HEK293 (cell line): ENCODE results near the gene TUBB2B.

Experiments used
- CTCF ChIA-PET: fragments of 350-600 bp; formaldehyde crosslinking; extraction: SDS; loops from one replicate; lab custom pipeline; 2021; ENCODE audit warnings: antibody characterized with exemption; lab: Yijun Ruan, JAX
- POLR2A ChIA-PET: fragments of 300-600 bp; formaldehyde crosslinking; extraction: SDS; loops from one replicate; lab custom pipeline; 2020; ENCODE audit warnings: antibody characterized with exemption, inconsistent platforms; lab: Yijun Ruan, JAX
- H3K27ac ChIP-seq: fragments of 200-500 bp; sonication (Bioruptor generic); 2 replicates; pipeline ENCODE4 v1.5.1; 2014; ENCODE audit warnings: low read depth, low read length, control low read depth, inconsistent platforms; ENCODE audit errors: extremely low read depth
- H3K36me3 ChIP-seq, 2 experiments: fragments of 200-500 bp in 1 of 2; sonication (Bioruptor generic) in 1 of 2; 1 replicate in 1 of 2; 2 replicates in 1 of 2; pipeline ENCODE4 v1.5.1; 2014 to 2017; ENCODE audit warnings: inconsistent platforms in 2 of 2, low read length in 2 of 2; ENCODE audit not compliant: control insufficient read depth in 2 of 2, insufficient read depth in 1 of 2
- H3K4me1 ChIP-seq: fragments of 200-500 bp; sonication (Bioruptor generic); 2 replicates; pipeline ENCODE4 v1.5.1; 2014; ENCODE audit warnings: mild to moderate bottlenecking, low read length, inconsistent platforms; ENCODE audit not compliant: control insufficient read depth, insufficient read depth
- H3K4me3 ChIP-seq: 2 replicates; pipeline ENCODE4 v1.5.1; 2011; ENCODE audit warnings: low read depth, mild to moderate bottlenecking, control low read depth, low read length, moderate library complexity
- H3K9me3 ChIP-seq: fragments of 200-500 bp; sonication (Bioruptor generic); 2 replicates; pipeline ENCODE4 v1.5.1; 2014; ENCODE audit warnings: low read depth, low read length, inconsistent platforms; ENCODE audit not compliant: control insufficient read depth, insufficient read depth
- EGR2 ChIP-seq: fragments of 450-650 bp; formaldehyde crosslinking; IDR thresholded peaks from 2 replicates; pipeline ENCODE4 v1.5.1; 2016; ENCODE audit warnings: low read depth, missing biosample characterization, missing genetic modification characterization
- FEZF1 ChIP-seq: fragments of 450-650 bp; formaldehyde crosslinking; IDR thresholded peaks from 2 replicates; pipeline ENCODE4 v1.5.1; 2016; ENCODE audit warnings: missing biosample characterization, missing genetic modification characterization
- KLF7 ChIP-seq: fragments of 450-650 bp; formaldehyde crosslinking; IDR thresholded peaks from 2 replicates; pipeline ENCODE4 v1.5.1; 2016; ENCODE audit warnings: missing biosample characterization, missing genetic modification characterization, borderline replicate concordance
- KLF8 ChIP-seq: fragments of 450-650 bp; formaldehyde crosslinking; IDR thresholded peaks from 2 replicates; pipeline ENCODE4 v1.5.1; 2016; ENCODE audit warnings: missing biosample characterization, missing genetic modification characterization
- MEIS1 ChIP-seq: sonication (generic); formaldehyde crosslinking; IDR thresholded peaks from 2 replicates; pipeline ENCODE4 v1.8.1; 2022; ENCODE audit warnings: missing genetic modification reagents, mild to moderate bottlenecking, borderline replicate concordance
- PRDM1 ChIP-seq: fragments of 450-650 bp; formaldehyde crosslinking; IDR thresholded peaks from 2 replicates; pipeline ENCODE4; 2016; ENCODE audit warnings: missing biosample characterization, missing genetic modification characterization
- SCRT2 ChIP-seq: fragments of 450-650 bp; formaldehyde crosslinking; IDR thresholded peaks from 2 replicates; pipeline ENCODE4 v1.5.1; 2016; ENCODE audit warnings: missing biosample characterization, missing genetic modification characterization
- WT1 ChIP-seq: fragments of 450-650 bp; formaldehyde crosslinking; IDR thresholded peaks from 2 replicates; pipeline ENCODE4 v1.5.1; 2016; ENCODE audit warnings: missing biosample characterization, missing genetic modification characterization
- ZBTB17 ChIP-seq: fragments of 450-650 bp; formaldehyde crosslinking; IDR thresholded peaks from 2 replicates; pipeline ENCODE4 v1.5.1; 2016; ENCODE audit warnings: missing biosample characterization, missing genetic modification characterization
- ZBTB48 ChIP-seq: fragments of 450-650 bp; formaldehyde crosslinking; IDR thresholded peaks from 2 replicates; pipeline ENCODE4 v1.5.1; 2016; ENCODE audit warnings: missing biosample characterization, missing genetic modification characterization
- ZFHX2 ChIP-seq: fragments of 450-650 bp; formaldehyde crosslinking; conservative IDR thresholded peaks from 2 replicates; pipeline ENCODE4 v1.5.1; 2016; ENCODE audit warnings: missing biosample characterization, missing genetic modification characterization
- ZIC2 ChIP-seq: fragments of 450-650 bp; formaldehyde crosslinking; IDR thresholded peaks from 2 replicates; pipeline ENCODE4 v1.5.1; 2016; ENCODE audit warnings: missing biosample characterization, missing genetic modification characterization
- ZNF184 ChIP-seq: fragments of 450-650 bp; IDR thresholded peaks from 2 replicates; pipeline ENCODE4 v1.5.1; 2018; ENCODE audit warnings: missing biosample characterization, mild to moderate bottlenecking, missing genetic modification characterization
- ZNF24 ChIP-seq: fragments of 450-650 bp; formaldehyde crosslinking; IDR thresholded peaks from 2 replicates; pipeline ENCODE4 v1.5.1; 2016; ENCODE audit warnings: missing biosample characterization, missing genetic modification characterization
- ZNF302 ChIP-seq: fragments of 450-650 bp; formaldehyde crosslinking; IDR thresholded peaks from 2 replicates; pipeline ENCODE4 v1.5.1; 2016; ENCODE audit warnings: missing biosample characterization, missing genetic modification characterization, low read depth
- ZNF391 ChIP-seq: fragments of 450-650 bp; formaldehyde crosslinking; IDR thresholded peaks from 2 replicates; pipeline ENCODE4 v1.5.1; 2016; ENCODE audit warnings: low read depth, missing biosample characterization, missing genetic modification characterization, borderline replicate concordance
- ZNF544 ChIP-seq: fragments of 450-650 bp; formaldehyde crosslinking; IDR thresholded peaks from 2 replicates; pipeline ENCODE4 v1.5.0; 2017; ENCODE audit warnings: missing biosample characterization, missing genetic modification characterization
- ZNF549 ChIP-seq: fragments of 450-650 bp; IDR thresholded peaks from 2 replicates; pipeline ENCODE4 v1.5.1; 2018; ENCODE audit warnings: missing biosample characterization, missing genetic modification characterization, mild to moderate bottlenecking, inconsistent platforms, moderate library complexity
- ZNF555 ChIP-seq: fragments of 450-650 bp; formaldehyde crosslinking; conservative IDR thresholded peaks from 2 replicates; pipeline ENCODE4 v1.5.1; 2017; ENCODE audit warnings: missing biosample characterization, mild to moderate bottlenecking, missing genetic modification characterization, inconsistent platforms
- ZNF600 ChIP-seq: fragments of 450-650 bp; formaldehyde crosslinking; IDR thresholded peaks from 2 replicates; pipeline ENCODE4 v1.5.1; 2016; ENCODE audit warnings: missing biosample characterization, missing genetic modification characterization
- ZNF830 ChIP-seq: fragments of 450-650 bp; IDR thresholded peaks from 2 replicates; pipeline ENCODE4 v1.5.0; 2018; ENCODE audit warnings: missing biosample characterization, missing genetic modification characterization, low read depth, mild to moderate bottlenecking, moderate library complexity
- ZSCAN30 ChIP-seq: fragments of 450-650 bp; IDR thresholded peaks from 2 replicates; pipeline ENCODE4 v1.5.1; 2018; ENCODE audit warnings: missing biosample characterization, mild to moderate bottlenecking, missing genetic modification characterization, moderate library complexity
- ZXDB ChIP-seq: fragments of 450-650 bp; formaldehyde crosslinking; IDR thresholded peaks from 2 replicates; pipeline ENCODE4 v1.5.1; 2016; ENCODE audit warnings: missing biosample characterization, missing genetic modification characterization
- TF ChIP-seq, protein P1 (sequence below): fragments of 450-650 bp; formaldehyde crosslinking; IDR thresholded peaks from 2 replicates; pipeline ENCODE4 v1.5.1; 2016; ENCODE audit warnings: missing biosample characterization, missing genetic modification characterization
- TF ChIP-seq, protein P2 (sequence below): fragments of 450-650 bp; formaldehyde crosslinking; IDR thresholded peaks from 2 replicates; pipeline ENCODE4 v1.5.1; 2017; ENCODE audit warnings: missing biosample characterization, missing genetic modification characterization
- TF ChIP-seq, protein P3 (sequence below): fragments of 450-650 bp; formaldehyde crosslinking; IDR thresholded peaks from 2 replicates; pipeline ENCODE4 v1.5.1; 2016; ENCODE audit warnings: missing biosample characterization, missing genetic modification characterization
- TF ChIP-seq, protein P4 (sequence below): fragments of 450-650 bp; formaldehyde crosslinking; IDR thresholded peaks from 2 replicates; pipeline ENCODE4 v1.5.1; 2017; ENCODE audit warnings: missing biosample characterization, mild to moderate bottlenecking, missing genetic modification characterization, moderate library complexity
- TF ChIP-seq, protein P5 (sequence below): fragments of 450-650 bp; formaldehyde crosslinking; IDR thresholded peaks from 2 replicates; pipeline ENCODE4 v1.5.1; 2016; ENCODE audit warnings: missing biosample characterization, missing genetic modification characterization

Gene TUBB2B

DNA sequence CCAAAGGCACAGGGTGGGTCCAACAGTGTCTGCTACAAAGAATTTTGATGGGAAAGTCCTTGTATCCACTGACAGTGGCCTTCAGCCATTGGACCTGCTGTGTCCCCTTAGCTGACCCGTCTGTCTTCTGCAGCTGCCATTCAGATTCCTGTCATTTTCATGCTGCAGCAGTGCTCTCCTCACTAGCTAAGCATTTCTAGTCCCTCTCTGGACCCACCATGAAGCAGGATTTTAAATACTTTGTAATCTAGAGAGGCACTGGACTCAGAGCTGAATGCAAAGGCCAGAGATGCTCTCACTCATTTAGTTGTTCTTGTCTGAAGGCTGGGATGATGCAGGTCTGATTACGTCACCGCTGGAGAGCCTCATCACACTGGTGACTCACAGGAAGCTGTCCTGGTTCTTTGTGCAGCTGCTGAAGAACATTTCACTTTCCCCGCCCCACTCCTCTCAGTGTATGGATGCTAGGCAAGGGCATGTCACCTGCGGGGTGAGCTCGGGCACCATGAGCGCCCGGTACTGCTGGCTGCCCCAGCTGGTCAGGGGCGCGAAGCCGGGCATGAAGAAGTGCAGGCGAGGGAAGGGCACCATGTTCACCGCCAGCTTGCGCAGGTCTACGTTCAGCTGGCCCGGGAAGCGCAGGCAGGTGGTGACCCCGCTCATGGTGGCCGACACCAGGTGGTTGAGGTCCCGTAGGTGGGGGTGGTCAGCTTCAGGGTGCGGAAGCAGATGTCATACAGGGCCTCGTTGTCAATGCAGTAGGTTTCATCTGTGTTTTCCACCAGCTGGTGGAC is 50.7 kb downstream of the TUBB2B start (continued):
- TF ChIP-seq KLF7: no peak
- no peak for TF ChIP-seq ZNF24 (tag by site-specific recombination)
- no peak for TF ChIP-seq ZSCAN30
- TF ChIP-seq MEIS1: no peak
- TF ChIP-seq FEZF1: no peak
- no peak for TF ChIP-seq ZBTB48 (tag by site-specific recombination)
- no peak for TF ChIP-seq ZNF544 (tag by site-specific recombination)
- TF ChIP-seq, protein P1, sequence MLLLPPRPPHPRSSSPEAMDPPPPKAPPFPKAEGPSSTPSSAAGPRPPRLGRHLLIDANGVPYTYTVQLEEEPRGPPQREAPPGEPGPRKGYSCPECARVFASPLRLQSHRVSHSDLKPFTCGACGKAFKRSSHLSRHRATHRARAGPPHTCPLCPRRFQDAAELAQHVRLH: no peak
- no peak; the same call in 1 of the 2 replicates for TF ChIP-seq PRDM1 (tag by site-specific recombination)
- TF ChIP-seq, protein P2, sequence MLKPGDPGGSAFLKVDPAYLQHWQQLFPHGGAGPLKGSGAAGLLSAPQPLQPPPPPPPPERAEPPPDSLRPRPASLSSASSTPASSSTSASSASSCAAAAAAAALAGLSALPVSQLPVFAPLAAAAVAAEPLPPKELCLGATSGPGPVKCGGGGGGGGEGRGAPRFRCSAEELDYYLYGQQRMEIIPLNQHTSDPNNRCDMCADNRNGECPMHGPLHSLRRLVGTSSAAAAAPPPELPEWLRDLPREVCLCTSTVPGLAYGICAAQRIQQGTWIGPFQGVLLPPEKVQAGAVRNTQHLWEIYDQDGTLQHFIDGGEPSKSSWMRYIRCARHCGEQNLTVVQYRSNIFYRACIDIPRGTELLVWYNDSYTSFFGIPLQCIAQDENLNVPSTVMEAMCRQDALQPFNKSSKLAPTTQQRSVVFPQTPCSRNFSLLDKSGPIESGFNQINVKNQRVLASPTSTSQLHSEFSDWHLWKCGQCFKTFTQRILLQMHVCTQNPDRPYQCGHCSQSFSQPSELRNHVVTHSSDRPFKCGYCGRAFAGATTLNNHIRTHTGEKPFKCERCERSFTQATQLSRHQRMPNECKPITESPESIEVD: no peak
- TF ChIP-seq ZNF302 (tag by site-specific recombination): no peak
- TF ChIP-seq ZNF184 (tag by site-specific recombination): peak; percentile 64; the same call in 1 of the 2 replicates
- TF ChIP-seq ZBTB17 (tag by site-specific recombination): peak; percentile 53
- TF ChIP-seq ZNF391 (tag by site-specific recombination): no peak

DNA sequence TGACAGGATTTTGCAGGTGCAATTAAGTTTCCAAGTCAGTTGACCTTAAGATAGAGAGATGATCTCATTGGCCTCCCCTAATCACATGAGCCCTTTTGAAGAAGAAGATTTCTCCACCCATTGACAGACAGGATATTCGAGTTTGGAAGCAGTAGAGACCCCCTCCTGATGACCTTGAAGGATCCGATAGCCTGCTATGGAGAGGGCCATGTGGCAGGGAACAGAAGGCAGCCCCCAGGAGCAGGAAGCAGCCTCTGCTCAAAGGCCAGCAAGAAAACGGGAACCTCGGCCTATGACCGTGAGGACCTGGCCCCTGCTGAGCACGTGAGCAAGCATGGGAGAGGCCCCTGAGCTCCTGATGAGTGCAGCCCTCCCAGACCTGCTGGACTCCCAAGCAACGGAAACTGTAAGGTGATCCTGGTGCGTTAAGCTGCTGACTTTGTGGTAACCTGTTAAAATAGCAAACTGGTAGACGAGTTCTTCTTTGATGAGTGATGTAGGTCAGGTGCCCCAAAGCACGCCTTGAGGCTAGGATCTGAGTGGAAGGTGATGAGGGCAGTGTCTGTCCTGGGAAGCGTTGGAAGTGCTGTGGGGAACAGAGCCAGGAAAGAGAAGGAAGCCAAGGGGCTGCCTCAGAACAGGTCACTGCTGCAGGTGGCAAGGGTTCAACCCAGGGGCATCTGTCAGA is 51.6 kb downstream of the TUBB2B start:
- CTCF ChIA-PET: interaction anchor here (0.8 kb wide), 3 partner anchors 10 to 44 kb away, joined by 3 to 4 read pairs (median 3); no protein-coding TSS in a partner anchor
- Histone ChIP-seq H3K4me3 (no peak overlapping the region), H3K36me3 (no peaks in the 10 kb centered on the region), H3K4me1 (peaks cover 4% of the 10 kb centered on the region; the same call in 1 of the 2 replicates), H3K9me3 (no peaks in the 10 kb centered on the region), H3K27ac (no peak overlapping the region)
- POLR2A ChIA-PET: interaction anchor here (1.1 to 2.3 kb wide), 6 partner anchors 10 to 51 kb away, joined by 6 to 20 read pairs (median 8); partner anchors contain the start of genes TUBB2A and TUBB2B
- peak; percentile 59 for TF ChIP-seq WT1 (tag by site-specific recombination)
- TF ChIP-seq, protein P3, sequence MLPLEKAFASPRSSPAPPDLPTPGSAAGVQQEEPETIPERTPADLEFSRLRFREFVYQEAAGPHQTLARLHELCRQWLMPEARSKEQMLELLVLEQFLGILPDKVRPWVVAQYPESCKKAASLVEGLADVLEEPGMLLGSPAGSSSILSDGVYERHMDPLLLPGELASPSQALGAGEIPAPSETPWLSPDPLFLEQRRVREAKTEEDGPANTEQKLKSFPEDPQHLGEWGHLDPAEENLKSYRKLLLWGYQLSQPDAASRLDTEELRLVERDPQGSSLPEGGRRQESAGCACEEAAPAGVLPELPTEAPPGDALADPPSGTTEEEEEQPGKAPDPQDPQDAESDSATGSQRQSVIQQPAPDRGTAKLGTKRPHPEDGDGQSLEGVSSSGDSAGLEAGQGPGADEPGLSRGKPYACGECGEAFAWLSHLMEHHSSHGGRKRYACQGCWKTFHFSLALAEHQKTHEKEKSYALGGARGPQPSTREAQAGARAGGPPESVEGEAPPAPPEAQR: no peak
- TF ChIP-seq ZNF549 (tag by site-specific recombination): no peak
- TF ChIP-seq ZFHX2 (tag by site-specific recombination): no peak
- peak; percentile 32; the same call in 1 of the 2 replicates for TF ChIP-seq KLF8 (tag by site-specific recombination)
- TF ChIP-seq ZNF600 (tag by site-specific recombination): peak; percentile 9; the same call in 1 of the 2 replicates
- TF ChIP-seq, protein P4, sequence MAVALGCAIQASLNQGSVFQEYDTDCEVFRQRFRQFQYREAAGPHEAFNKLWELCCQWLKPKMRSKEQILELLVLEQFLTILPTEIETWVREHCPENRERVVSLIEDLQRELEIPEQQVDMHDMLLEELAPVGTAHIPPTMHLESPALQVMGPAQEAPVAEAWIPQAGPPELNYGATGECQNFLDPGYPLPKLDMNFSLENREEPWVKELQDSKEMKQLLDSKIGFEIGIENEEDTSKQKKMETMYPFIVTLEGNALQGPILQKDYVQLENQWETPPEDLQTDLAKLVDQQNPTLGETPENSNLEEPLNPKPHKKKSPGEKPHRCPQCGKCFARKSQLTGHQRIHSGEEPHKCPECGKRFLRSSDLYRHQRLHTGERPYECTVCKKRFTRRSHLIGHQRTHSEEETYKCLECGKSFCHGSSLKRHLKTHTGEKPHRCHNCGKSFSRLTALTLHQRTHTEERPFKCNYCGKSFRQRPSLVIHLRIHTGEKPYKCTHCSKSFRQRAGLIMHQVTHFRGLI: no peak
- no peak for TF ChIP-seq ZNF555
- TF ChIP-seq, protein P5, sequence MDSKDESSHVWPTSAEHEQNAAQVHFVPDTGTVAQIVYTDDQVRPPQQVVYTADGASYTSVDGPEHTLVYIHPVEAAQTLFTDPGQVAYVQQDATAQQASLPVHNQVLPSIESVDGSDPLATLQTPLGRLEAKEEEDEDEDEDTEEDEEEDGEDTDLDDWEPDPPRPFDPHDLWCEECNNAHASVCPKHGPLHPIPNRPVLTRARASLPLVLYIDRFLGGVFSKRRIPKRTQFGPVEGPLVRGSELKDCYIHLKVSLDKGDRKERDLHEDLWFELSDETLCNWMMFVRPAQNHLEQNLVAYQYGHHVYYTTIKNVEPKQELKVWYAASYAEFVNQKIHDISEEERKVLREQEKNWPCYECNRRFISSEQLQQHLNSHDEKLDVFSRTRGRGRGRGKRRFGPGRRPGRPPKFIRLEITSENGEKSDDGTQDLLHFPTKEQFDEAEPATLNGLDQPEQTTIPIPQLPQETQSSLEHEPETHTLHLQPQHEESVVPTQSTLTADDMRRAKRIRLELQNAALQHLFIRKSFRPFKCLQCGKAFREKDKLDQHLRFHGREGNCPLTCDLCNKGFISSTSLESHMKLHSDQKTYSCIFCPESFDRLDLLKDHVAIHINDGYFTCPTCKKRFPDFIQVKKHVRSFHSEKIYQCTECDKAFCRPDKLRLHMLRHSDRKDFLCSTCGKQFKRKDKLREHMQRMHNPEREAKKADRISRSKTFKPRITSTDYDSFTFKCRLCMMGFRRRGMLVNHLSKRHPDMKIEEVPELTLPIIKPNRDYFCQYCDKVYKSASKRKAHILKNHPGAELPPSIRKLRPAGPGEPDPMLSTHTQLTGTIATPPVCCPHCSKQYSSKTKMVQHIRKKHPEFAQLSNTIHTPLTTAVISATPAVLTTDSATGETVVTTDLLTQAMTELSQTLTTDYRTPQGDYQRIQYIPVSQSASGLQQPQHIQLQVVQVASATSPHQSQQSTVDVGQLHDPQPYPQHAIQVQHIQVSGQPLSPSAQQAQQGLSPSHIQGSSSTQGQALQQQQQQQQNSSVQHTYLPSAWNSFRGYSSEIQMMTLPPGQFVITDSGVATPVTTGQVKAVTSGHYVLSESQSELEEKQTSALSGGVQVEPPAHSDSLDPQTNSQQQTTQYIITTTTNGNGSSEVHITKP (tag by site-specific recombination): peak; percentile 5; the same call in 1 of the 2 replicates
- peak; percentile 15; the same call in 1 of the 2 replicates for TF ChIP-seq ZIC2 (tag by site-specific recombination)
- no peak for TF ChIP-seq EGR2
- 0 out of 2 replicates have a peak, but pooled peaks have one; percentile 20 for TF ChIP-seq ZBTB48 (tag by site-specific recombination)
- no peak for TF ChIP-seq ZNF830 (tag by site-specific recombination)
- TF ChIP-seq SCRT2 (tag by site-specific recombination): peak; percentile 51; the same call in 1 of the 2 replicates
- TF ChIP-seq ZXDB (tag by site-specific recombination): peak; percentile 34; the same call in 1 of the 2 replicates
